HG03045 (cell line): ENCODE results near the gene RBM43.

Source experiments
- ATAC-seq: cut with Tn5 transposase; IDR thresholded peaks from one replicate; pipeline ENCODE4 v1.9.1; 2021; ENCODE audit warnings: mild to moderate bottlenecking, moderate library complexity; ENCODE audit not compliant: unreplicated experiment

RBM43 gene

GRCh38 chr2:151230627-151231140, 31.0 kb downstream of the RBM43 start:
- ATAC-seq = no peak

DNA sequence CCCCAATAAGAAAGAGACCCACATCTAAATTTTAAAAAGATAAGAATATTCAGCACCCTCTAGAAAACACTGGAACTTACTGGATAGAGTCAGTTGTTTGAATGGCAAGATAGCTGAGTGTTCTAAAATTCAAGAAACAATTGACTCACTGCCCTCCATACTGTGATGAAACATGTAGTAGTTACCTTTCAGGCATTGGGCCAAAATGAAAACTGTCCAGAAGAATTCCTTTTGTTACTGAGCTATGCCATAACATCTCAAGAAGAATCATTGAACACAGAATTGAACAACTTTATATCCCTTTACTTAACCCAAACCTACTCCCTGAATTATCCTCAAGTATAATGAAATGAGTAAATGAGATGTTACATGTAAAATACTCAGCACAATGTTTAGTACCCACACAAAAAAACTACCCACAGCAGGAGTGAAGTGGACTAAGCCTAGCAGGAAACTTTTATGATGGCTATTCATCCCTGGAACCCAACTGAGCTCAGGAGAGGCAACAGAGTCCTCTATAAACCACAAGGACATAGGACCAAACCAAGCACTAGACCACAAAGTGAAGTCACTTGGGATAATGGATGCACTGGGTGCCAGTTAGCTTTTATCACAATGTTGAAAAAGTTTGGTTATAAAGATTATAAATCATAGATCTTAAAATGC, 32.7 kb downstream of the RBM43 start:
- no peak for ATAC-seq

GRCh38 chr2:151217343-151217742, 44.3 kb downstream of the RBM43 start:
- no peak for ATAC-seq

GRCh38 chr2:151207100-151207499, 54.6 kb downstream of the RBM43 start:
- no peak for ATAC-seq

DNA sequence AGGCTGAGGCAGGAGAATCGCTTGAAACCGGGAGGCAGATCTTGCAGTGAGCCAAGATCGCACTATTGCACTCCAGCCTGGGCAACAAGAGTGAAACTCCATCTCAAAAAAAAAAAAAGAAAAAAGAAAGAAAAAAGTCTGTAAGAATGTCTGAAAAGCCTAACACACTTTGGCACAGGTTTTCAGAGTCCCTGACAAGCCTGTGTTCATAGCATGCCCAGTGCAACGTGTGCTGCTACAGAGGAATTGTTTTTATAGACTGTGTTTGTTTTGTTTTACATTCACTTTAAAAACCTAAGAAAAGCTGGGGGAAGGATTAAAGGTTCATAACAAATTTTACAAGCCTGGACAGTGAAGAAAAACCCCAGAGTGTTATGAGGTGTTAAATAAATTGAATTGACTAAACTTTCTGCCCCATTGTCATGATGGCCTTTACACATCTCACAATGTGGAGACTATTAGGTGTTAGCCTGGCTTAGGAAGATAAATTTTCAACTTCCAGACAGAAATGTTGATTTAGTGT, 55.2 kb downstream of the RBM43 start:
- ATAC-seq = no peak

DNA sequence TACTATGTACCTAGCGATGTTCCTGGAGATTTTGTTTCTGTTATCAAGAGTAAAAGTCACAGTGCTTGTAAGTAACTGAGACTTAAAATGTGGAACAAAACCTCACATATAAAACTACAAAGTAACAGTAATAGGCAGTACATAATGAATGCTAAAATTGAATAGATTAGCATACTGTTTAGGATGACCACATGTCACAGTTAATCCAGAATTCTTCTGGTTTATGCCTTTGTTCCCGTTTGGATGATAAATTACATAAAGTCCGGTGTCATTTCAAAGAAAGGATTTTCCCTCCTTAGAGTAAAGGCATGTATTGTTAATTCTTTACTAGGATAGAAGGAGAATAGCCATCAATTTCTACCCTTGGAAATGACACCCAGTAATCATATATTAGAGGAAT, 56.1 kb downstream of the RBM43 start:
- ATAC-seq = no peak

GRCh38 chr2:151204756-151205155, 56.9 kb downstream of the RBM43 start:
- no peak for ATAC-seq

DNA sequence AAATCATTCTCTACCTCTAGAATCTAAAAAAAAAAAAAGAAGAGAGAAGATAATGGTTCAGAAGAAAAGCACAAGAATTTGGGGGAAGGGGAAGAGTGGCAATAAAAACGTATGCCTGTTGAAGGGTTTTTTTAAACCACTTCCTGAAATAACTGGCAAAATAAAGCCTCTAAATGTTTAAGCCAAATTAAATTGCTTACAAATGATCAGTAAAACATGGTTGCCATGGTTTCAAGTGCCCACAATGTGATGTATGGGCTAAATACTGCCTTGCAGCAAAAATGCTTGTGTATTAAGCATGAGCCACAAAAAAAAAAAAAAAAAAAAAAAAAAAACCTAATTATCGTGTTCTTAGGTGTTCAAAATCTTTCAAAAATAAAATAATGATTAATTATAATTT, 60.8 kb downstream of the RBM43 start:
- ATAC-seq = no peak

DNA sequence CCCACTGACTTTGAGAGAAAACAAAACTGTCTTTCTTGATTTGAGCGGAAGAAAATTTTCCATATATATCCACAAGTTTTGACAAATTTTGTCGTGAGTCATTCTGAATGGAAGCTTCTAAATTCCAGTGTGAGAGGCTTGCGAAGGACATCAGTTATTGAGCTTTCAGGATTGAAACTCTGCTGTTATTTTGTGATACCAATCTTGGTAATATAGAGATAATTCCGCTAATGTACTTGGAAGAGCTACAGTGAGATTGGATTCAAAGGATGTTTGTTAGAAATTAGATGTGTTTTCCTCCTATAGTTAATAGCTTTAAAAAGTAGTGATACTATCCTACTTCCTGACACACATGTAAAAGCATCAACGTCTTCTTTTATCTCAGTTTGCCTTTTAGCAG, 61.4 kb downstream of the RBM43 start:
- no peak for ATAC-seq

- no peak for ATAC-seq
Observed at GRCh38 chr2:151198645-151199044, 63.0 kb downstream of the RBM43 start.
